AG09319 (cell line): ENCODE data around the gene NUP42.
"Not testable (repeated sequence)": the region's sequence is repeated elsewhere in the genome, so short reads cannot be mapped to it uniquely, and the experiment has no call there.

ENCODE experiments used
- DNase-seq: peaks from one replicate; pipeline ENCODE4 v3.0.0-alpha.2; 2010; ENCODE audit warnings: low read depth; ENCODE audit errors: extremely low read depth
- CTCF ChIP-seq: IDR thresholded peaks from 2 replicates; pipeline ENCODE4 v1.5.1; 2011; ENCODE audit warnings: low read depth, mild to moderate bottlenecking, inconsistent platforms, low read length, moderate library complexity

The NUP42 gene

GRCh38 chr7:23184709-23185359 lies 3.0 kb downstream of the NUP42 start:
- peak; percentile 29 for DNase-seq
- TF ChIP-seq CTCF, result peak; percentile 71

- TF ChIP-seq CTCF, result no peak
- DNase-seq, result no peak
Observed at GRCh38 chr7:23185980-23186379, 4.1 kb downstream of the NUP42 start.

GRCh38 chr7:23191022-23191421 lies 9.2 kb downstream of the NUP42 start:
- no peak for TF ChIP-seq CTCF
- no peak for DNase-seq

- DNase-seq, result not testable (repeated sequence)
Observed at GRCh38 chr7:23193650-23194227, 11.9 kb downstream of the NUP42 start.

GRCh38 chr7:23196306-23196705 lies 14.5 kb downstream of the NUP42 start:
- TF ChIP-seq CTCF, result no peak
- DNase-seq, result no peak

GRCh38 chr7:23197745-23198144 lies 15.9 kb downstream of the NUP42 start:
- DNase-seq, result not testable (repeated sequence)

- no peak for DNase-seq
- TF ChIP-seq CTCF, result no peak
Observed at GRCh38 chr7:23200331-23200730, 18.5 kb downstream of the NUP42 start.

- no peak for TF ChIP-seq CTCF
- DNase-seq, result no peak
Observed at GRCh38 chr7:23204241-23204640, 22.4 kb downstream of the NUP42 start.
